Dendritic cell treated with granulocyte-macrophage colony-stimulating factor and Interleukin-4, amounts not matched to agents 40 ng/mL and 50 ng/mL, for 4 days (primary cell): ENCODE data around the gene XPA.
"Not testable (repeated sequence)": the region's sequence is repeated elsewhere in the genome, so short reads cannot be mapped to it uniquely, and the experiment has no call there.

Source experiments
- H3K27ac Mint-ChIP-seq: one replicate; pipeline ENCODE4 v1.8.0; 2022; ENCODE audit warnings: mild to moderate bottlenecking, mixed read lengths
- H3K27me3 Mint-ChIP-seq: one replicate; pipeline ENCODE4 v1.8.0; 2022; ENCODE audit warnings: mild to moderate bottlenecking, mixed read lengths
- H3K36me3 Mint-ChIP-seq: one replicate; pipeline ENCODE4 v1.8.0; 2022; ENCODE audit warnings: low read depth, mixed read lengths
- H3K4me1 Mint-ChIP-seq: one replicate; pipeline ENCODE4 v1.8.0; 2022; ENCODE audit warnings: low read depth, mixed read lengths
- H3K4me3 Mint-ChIP-seq: one replicate; pipeline ENCODE4 v1.8.0; 2022; ENCODE audit warnings: mild to moderate bottlenecking, moderate library complexity, mixed read lengths
- H3K9me3 Mint-ChIP-seq: one replicate; pipeline ENCODE4 v1.8.0; 2022; ENCODE audit warnings: mixed read lengths
- intact Hi-C: fragments of 100-400 bp; cut with micrococcal nuclease; formaldehyde crosslinking; loops from one replicate; pipeline ENCODE4 v1.15.0; 2022

Gene XPA

GRCh38 chr9:97696803-97697601, at the start of gene XPA:
TSS of gene XPA (minus strand) at chr9:97697340. CDS start at chr9:97697292, 48 bp downstream.
- Mint-ChIP-seq H3K27me3 (peaks cover 23% of the 10 kb centered on the region), H3K4me1 (peaks cover 48% of the 10 kb centered on the region), H3K9me3 (no peaks in the 10 kb centered on the region), H3K4me3 (peak within 1 kb of the TSS; percentile 91), H3K27ac (peak within 1 kb of the TSS; percentile 95), H3K36me3 (peaks cover 30% of the 10 kb centered on the region)
- intact Hi-C loops, result loop anchor here (5.0 kb wide), 3 partner anchors 225 to 360 kb away; partner anchors contain the start of genes ANP32B, NANS and TRMO

DNA sequence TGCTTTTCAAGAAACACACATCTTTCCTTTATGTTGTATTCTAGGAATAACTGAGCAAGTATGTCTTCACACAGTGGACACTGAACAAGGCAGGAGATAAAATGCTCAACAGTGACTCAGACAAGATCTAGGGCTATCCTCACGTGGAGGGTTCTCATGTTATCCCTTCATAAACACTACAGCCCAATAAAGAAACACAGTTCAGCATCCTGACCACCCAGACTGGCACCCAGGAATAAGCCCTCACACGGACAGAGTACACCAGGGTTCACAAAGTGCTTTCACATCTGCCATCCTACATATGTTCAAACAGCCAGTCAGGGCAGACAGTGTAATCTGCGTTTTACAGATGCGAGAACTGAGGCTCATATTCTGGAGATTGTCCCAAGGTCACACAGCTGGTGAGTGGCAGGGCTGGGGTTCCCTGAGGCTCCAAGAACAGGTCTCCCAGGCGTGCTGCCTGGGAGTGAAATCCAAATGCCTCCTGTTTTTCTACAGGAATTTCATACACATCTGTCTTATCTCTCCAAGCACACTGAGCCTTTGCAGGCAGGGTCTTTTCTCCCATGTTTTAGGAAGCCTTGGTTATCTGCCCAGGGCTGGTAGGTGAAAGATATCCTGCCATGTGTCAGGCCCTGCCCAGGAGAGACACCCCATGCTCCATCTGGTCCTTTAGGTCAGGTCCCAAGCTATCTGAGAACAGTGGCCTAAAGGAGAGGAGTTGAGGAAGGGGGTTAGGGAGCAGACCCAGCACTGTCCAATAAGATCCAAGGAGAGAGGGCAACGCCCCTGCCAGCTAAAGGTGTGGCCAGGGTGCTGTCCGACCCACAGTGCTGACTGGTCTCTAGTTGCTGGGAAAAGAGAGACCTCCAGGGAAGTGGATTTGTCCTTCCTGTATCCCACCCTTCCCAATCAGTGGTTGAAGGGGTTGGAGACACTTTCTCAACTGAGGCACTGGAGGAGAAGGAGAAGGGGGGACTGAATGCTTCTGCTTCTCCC, 47.9 kb upstream of the XPA start:
- Mint-ChIP-seq H3K9me3 (peaks cover 12% of the 10 kb centered on the region), H3K4me1 (peaks cover 5% of the 10 kb centered on the region), H3K27me3 (peaks cover 58% of the 10 kb centered on the region), H3K36me3 (no peaks in the 10 kb centered on the region), H3K27ac (no peak overlapping the region), H3K4me3 (no peak overlapping the region)
- intact Hi-C loops, result no loop called here

- H3K4me1 Mint-ChIP-seq, H3K36me3 Mint-ChIP-seq, H3K4me3 Mint-ChIP-seq, intact Hi-C loops, H3K27ac Mint-ChIP-seq: not testable (repeated sequence)
- peaks cover 12% of the 10 kb centered on the region for H3K9me3 Mint-ChIP-seq
- peaks cover 68% of the 10 kb centered on the region for H3K27me3 Mint-ChIP-seq
Measured at GRCh38 chr9:97744025-97744424, 46.9 kb upstream of the XPA start.

DNA sequence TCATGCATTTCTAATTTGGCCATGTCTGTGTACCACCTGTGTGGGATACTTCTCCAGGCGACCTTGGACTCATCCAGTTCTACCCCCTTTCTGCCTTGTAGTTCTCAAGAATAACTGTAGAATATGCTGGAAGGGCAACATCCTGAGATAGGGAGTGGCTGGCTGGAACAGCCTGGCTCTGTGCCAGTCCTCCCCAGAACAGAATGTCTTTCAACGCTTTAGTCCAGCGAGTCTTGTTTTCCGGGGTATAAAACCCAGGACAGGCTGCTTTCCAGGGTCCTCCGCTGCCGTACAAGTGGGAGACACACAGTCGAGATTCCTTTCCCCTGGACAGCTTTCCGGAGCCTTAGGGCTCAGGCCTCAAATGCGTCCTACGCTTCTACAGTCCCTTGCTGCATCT, 45.4 kb upstream of the XPA start:
- Mint-ChIP-seq H3K27ac (no peak overlapping the region), H3K4me3 (no peak overlapping the region), H3K27me3 (peaks cover 71% of the 10 kb centered on the region), H3K36me3 (no peaks in the 10 kb centered on the region), H3K4me1 (peaks cover 5% of the 10 kb centered on the region), H3K9me3 (peaks cover 12% of the 10 kb centered on the region)
- intact Hi-C loops, result no loop called here

GRCh38 chr9:97741947-97742346, 44.8 kb upstream of the XPA start:
- H3K27ac Mint-ChIP-seq, result no peak overlapping the region
- intact Hi-C loops, result no loop called here

DNA sequence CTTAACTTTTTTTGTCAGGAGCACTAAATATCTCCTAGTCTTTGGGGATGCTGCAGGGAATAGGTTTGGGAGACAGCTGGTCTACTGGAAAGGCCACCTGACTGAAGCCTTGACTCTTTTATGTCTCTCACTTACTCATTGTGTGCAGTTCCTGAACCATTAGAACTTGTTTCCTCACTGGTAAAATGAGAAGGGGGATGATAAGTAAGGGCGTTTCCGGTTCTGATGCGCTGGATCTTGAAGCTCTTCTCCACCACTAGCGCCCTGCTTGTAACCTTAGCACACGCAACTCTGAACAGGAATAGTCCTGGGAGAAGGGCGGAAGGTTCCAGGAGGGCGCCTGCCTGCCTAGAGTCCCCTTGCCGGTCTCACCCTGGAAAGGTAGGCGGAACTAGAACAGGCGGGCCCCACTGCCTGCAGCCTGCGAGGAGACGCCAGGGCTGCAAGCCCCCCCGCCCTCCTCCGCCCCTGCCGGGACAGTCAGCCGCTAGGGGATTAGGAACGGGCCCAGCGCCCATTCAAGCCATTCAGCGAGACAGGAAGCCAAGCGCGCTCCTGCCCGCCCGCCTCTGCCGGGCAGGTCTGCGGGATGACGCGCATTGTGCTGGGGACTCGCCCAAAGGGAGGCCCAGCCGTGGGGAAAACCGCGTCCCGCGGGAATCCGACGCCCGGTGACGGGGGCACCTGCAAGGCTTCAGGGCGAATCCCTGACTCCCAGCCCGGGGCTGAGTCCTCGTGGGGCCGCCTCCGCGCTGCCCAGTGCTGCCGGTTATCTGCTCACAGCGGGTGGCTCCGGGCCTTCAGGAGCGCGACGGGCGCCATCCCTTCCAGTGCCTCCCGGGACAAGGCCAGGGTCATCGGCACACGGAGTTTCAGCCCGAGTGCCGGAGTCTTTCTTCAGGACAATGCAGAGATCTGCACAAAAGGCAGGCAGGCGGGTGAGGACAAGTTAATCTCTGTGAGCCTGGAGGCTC, 44.0 kb upstream of the XPA start:
- H3K27me3 Mint-ChIP-seq, result peaks cover 70% of the 10 kb centered on the region
- H3K27ac Mint-ChIP-seq, result no peak overlapping the region
- no peak overlapping the region for H3K4me3 Mint-ChIP-seq
- intact Hi-C loops, result no loop called here
- H3K4me1 Mint-ChIP-seq, result peaks cover 5% of the 10 kb centered on the region
- peaks cover 12% of the 10 kb centered on the region for H3K9me3 Mint-ChIP-seq
- H3K36me3 Mint-ChIP-seq, result no peaks in the 10 kb centered on the region

More at GRCh38 chr9:97741947-97742346, 44.8 kb upstream of the XPA start:
- Mint-ChIP-seq H3K9me3 (peaks cover 12% of the 10 kb centered on the region), H3K36me3 (no peaks in the 10 kb centered on the region), H3K4me1 (peaks cover 5% of the 10 kb centered on the region), H3K4me3 (no peak overlapping the region), H3K27me3 (peaks cover 73% of the 10 kb centered on the region)

DNA sequence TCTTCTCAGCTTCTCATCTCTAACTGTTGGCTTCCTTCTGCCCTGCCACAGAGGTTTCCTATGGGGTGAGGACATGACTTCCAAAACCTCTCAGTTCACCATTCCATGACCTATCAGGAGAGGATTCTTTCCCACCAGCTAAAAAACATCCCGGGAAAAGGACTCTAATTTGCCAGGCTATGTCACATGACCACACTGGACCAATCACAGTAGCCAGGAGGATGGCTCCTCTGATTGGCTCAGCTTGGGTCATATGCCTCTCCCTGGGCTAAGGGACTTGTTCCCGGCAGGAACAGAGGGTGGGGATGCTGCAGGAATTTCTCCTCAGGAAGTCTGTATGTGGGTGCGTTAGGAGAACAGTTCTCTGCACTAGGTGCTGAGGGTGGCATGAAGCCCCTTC, 40.3 kb upstream of the XPA start:
- Mint-ChIP-seq H3K9me3 (peaks cover 11% of the 10 kb centered on the region), H3K4me1 (peaks cover 5% of the 10 kb centered on the region), H3K36me3 (no peaks in the 10 kb centered on the region), H3K27me3 (peaks cover 46% of the 10 kb centered on the region), H3K4me3 (no peak overlapping the region), H3K27ac (no peak overlapping the region)
- intact Hi-C loops, result no loop called here

GRCh38 chr9:97735070-97735600, 38.0 kb upstream of the XPA start:
- Mint-ChIP-seq H3K27ac (no peak overlapping the region), H3K9me3 (no peaks in the 10 kb centered on the region), H3K27me3 (peaks cover 30% of the 10 kb centered on the region), H3K4me1 (no peaks in the 10 kb centered on the region), H3K36me3 (no peaks in the 10 kb centered on the region), H3K4me3 (no peak overlapping the region)
- intact Hi-C loops, result no loop called here

DNA sequence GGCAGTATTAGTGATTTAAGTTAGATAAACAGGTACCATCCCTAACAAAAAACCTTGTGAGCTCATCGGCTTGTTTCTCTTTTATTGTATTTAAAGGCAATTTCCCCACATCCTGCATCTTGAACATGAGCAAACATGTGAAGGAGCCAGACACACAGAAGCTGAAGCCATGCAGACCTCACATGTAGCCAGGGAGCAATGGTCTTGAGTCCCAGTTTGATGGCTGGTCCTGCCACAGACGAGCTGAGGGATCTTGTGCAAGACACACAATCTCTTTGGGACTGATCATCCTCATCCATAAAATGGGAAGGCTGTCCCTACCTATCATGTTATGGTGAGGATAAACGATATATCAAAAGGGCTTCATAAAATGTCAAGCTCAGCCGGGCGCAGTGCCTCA, 29.6 kb upstream of the XPA start:
- no peaks in the 10 kb centered on the region for H3K36me3 Mint-ChIP-seq
- H3K27me3 Mint-ChIP-seq, result peaks cover 21% of the 10 kb centered on the region
- no peak overlapping the region for H3K27ac Mint-ChIP-seq
- no peak overlapping the region for H3K4me3 Mint-ChIP-seq
- no peaks in the 10 kb centered on the region for H3K9me3 Mint-ChIP-seq
- intact Hi-C loops, result no loop called here
- H3K4me1 Mint-ChIP-seq, result no peaks in the 10 kb centered on the region

- H3K4me1 Mint-ChIP-seq, result no peaks in the 10 kb centered on the region
- H3K27me3 Mint-ChIP-seq, result peaks cover 26% of the 10 kb centered on the region
- intact Hi-C loops, result no loop called here
- H3K27ac Mint-ChIP-seq, result no peak overlapping the region
- no peaks in the 10 kb centered on the region for H3K36me3 Mint-ChIP-seq
- H3K4me3 Mint-ChIP-seq, result no peak overlapping the region
- H3K9me3 Mint-ChIP-seq, result peaks cover 9% of the 10 kb centered on the region
Measured at GRCh38 chr9:97723819-97724218, 26.7 kb upstream of the XPA start.

- Mint-ChIP-seq H3K4me1 (no peaks in the 10 kb centered on the region), H3K36me3 (no peaks in the 10 kb centered on the region), H3K27me3 (peaks cover 26% of the 10 kb centered on the region), H3K4me3 (no peak overlapping the region), H3K9me3 (peaks cover 9% of the 10 kb centered on the region), H3K27ac (no peak overlapping the region)
- intact Hi-C loops, result no loop called here
Measured at GRCh38 chr9:97722331-97722730, 25.2 kb upstream of the XPA start.

DNA sequence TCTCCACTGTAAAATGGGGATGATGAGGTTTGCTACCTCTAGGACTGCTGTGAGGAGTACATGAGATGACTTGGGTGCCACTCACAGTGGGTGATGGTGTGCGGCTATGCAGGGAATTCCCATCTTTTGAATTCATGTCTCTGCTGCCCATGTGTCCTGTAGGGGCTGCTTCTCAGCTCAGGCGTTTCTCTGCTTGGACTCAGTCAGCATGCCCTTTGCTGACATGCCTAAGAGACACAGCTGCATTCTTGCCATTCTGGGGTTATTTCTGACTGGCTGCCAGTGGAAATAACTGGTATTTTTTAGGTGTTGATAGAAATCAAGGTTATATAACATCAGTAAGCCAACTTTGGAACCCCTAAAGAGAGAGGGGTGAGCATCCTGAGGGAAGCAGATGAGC, 24.3 kb upstream of the XPA start:
- H3K27me3 Mint-ChIP-seq, result peaks cover 28% of the 10 kb centered on the region
- H3K9me3 Mint-ChIP-seq, result peaks cover 9% of the 10 kb centered on the region
- no peak overlapping the region for H3K27ac Mint-ChIP-seq
- intact Hi-C loops, result no loop called here
- H3K4me3 Mint-ChIP-seq, result no peak overlapping the region
- H3K4me1 Mint-ChIP-seq, result no peaks in the 10 kb centered on the region
- no peaks in the 10 kb centered on the region for H3K36me3 Mint-ChIP-seq

GRCh38 chr9:97717866-97718265, 20.7 kb upstream of the XPA start:
- Mint-ChIP-seq H3K4me1 (no peaks in the 10 kb centered on the region), H3K9me3 (peaks cover 9% of the 10 kb centered on the region), H3K4me3 (no peak overlapping the region), H3K36me3 (no peaks in the 10 kb centered on the region), H3K27ac (no peak overlapping the region), H3K27me3 (peaks cover 21% of the 10 kb centered on the region)
- intact Hi-C loops, result loop anchor here (10.0 kb wide), 1 partner anchor 187 kb away; no protein-coding TSS in a partner anchor
